ENCODE data around the gene RBM39. TPM values are rescaled to one million over a fixed set of nuclear protein-coding genes. Genes with fewer than 3 reads are reported as not detected.
A peak's percentile ranks its signal among the peaks of the same experiment; 100 is the strongest.
"Not testable (repeated sequence)": the region's sequence is repeated elsewhere in the genome, so short reads cannot be mapped to it uniquely, and the experiment has no call there.

The RBM39 gene
- total RNA-seq, 1 experiment from 2014 or later: 282 TPM

DNA sequence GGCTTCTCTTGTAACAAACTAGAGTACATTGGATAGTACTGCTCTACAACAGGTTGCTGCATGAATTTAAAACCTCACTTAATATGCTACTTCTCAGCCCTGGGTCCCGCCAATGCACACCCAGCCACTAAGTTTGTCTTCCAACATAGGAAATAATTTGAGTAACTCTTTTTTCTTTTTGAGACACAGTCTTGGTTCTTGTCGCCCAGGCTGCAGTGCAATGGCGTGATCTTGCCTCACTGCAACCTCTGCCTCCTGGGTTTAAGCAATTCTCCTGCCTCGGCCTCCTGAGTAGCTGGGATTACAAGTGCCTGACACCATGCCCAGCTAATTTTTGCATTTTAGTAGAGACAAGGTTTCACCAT lies 18.8 kb downstream of the RBM39 start:
- H3K36me3 ChIP-seq (ENCODE audit: control insufficient read depth, insufficient read depth, low read length): peaks cover 40% of the 10 kb centered on the region
- ATAC-seq; in situ Hi-C loops (cut with HindIII; ENCODE audit: low pct_unique_long_range_greater_than_20kb, low sequenced_read_pairs); CTCF ChIA-PET; H3K4me1 ChIP-seq (ENCODE audit: control insufficient read depth, insufficient read depth, low read length); H3K27me3 ChIP-seq (ENCODE audit: control insufficient read depth, insufficient read depth, low read length); H3K9me3 ChIP-seq (ENCODE audit: control insufficient read depth, insufficient read depth, low read depth, low read length); BruUV-seq (replicated peaks); intact Hi-C loops (cut with micrococcal nuclease; ENCODE audit: unreplicated experiment); H3K27ac ChIP-seq (ENCODE audit: low read length); DNase-seq (ENCODE audit: low read depth, low spot score); H3K4me3 ChIP-seq (ENCODE audit: low read depth in 2 of 2, low read length in 2 of 2): not testable (repeated sequence)
- POLR2A ChIA-PET: interaction anchor here (0.6 kb wide), 1 partner anchor 12 kb away, joined by 3 read pairs; no protein-coding TSS in a partner anchor

DNA sequence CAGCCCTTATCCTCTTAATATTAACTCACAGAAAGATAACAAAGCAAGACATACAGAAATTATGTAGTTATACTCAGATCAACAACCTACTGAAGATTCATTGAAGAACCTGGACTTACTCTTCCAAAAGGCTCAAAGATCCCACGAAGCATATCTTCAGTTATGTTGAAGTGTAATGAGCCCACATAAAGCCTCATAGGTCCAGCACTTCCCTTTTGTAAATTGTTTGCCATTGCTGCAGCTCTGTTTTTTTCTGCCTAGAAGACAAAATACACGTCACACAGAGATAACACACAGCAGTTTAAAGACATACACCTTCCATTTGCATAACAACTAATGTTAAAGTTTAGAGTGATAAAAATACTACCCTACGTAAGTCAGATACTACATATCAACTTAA lies 20.4 kb downstream of the RBM39 start:
- Histone ChIP-seq H3K4me3 (ENCODE audit: low read depth in 2 of 2, low read length in 2 of 2) (no peak overlapping the region), H3K27ac (ENCODE audit: low read length) (no peak overlapping the region), H3K9me3 (ENCODE audit: control insufficient read depth, insufficient read depth, low read depth, low read length) (no peaks in the 10 kb centered on the region), H3K27me3 (ENCODE audit: control insufficient read depth, insufficient read depth, low read length) (no peaks in the 10 kb centered on the region), H3K4me1 (ENCODE audit: control insufficient read depth, insufficient read depth, low read length) (no peaks in the 10 kb centered on the region), H3K36me3 (ENCODE audit: control insufficient read depth, insufficient read depth, low read length) (peaks cover 38% of the 10 kb centered on the region)
- no TSS peak for BruUV-seq (replicated peaks)
- in situ Hi-C loops (cut with HindIII; ENCODE audit: low pct_unique_long_range_greater_than_20kb, low sequenced_read_pairs) (no loop called here), intact Hi-C loops (cut with micrococcal nuclease; ENCODE audit: unreplicated experiment) (no loop called here)
- no peak for DNase-seq (ENCODE audit: low read depth, low spot score)
- POLR2A ChIA-PET: no interaction called here
- 0 out of 2 replicates have a peak, but pooled peaks have one; percentile 21 for TF ChIP-seq POLR2AphosphoS5 (IDR thresholded peaks at IDR 0.05; ENCODE audit: low read depth, low read length)
- TF ChIP-seq, protein P1, sequence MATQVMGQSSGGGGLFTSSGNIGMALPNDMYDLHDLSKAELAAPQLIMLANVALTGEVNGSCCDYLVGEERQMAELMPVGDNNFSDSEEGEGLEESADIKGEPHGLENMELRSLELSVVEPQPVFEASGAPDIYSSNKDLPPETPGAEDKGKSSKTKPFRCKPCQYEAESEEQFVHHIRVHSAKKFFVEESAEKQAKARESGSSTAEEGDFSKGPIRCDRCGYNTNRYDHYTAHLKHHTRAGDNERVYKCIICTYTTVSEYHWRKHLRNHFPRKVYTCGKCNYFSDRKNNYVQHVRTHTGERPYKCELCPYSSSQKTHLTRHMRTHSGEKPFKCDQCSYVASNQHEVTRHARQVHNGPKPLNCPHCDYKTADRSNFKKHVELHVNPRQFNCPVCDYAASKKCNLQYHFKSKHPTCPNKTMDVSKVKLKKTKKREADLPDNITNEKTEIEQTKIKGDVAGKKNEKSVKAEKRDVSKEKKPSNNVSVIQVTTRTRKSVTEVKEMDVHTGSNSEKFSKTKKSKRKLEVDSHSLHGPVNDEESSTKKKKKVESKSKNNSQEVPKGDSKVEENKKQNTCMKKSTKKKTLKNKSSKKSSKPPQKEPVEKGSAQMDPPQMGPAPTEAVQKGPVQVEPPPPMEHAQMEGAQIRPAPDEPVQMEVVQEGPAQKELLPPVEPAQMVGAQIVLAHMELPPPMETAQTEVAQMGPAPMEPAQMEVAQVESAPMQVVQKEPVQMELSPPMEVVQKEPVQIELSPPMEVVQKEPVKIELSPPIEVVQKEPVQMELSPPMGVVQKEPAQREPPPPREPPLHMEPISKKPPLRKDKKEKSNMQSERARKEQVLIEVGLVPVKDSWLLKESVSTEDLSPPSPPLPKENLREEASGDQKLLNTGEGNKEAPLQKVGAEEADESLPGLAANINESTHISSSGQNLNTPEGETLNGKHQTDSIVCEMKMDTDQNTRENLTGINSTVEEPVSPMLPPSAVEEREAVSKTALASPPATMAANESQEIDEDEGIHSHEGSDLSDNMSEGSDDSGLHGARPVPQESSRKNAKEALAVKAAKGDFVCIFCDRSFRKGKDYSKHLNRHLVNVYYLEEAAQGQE (IDR thresholded peaks at IDR 0.05; ENCODE audit: insufficient read depth in 1 of 2, low read depth in 2 of 2, low read length in 1 of 2): no peak
- CTCF ChIA-PET: no interaction called here
- ATAC-seq: no peak

DNA sequence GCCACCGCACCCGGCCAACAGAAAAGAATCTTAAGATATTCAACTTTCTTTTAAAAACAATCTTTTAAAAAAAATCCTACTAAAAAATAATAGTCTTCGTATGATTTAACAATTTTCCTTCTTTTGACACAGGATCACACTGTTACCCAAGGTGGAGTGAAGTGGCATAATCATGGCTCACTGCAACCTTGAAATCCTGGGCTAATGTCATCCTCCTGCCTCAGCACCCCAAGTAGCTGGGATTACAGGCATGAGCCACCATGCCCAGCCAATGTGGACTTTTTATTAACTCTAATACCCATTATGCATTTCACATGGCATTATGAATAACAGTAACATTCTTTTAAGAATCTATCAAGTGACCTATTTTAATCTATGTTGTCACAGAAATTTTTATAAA lies 20.8 kb downstream of the RBM39 start:
- TSS peak; percentile 36 for BruUV-seq (replicated peaks)
- H3K9me3 ChIP-seq (ENCODE audit: control insufficient read depth, insufficient read depth, low read depth, low read length): no peaks in the 10 kb centered on the region
- no peak overlapping the region for H3K27ac ChIP-seq (ENCODE audit: low read length)
- ChIA-PET CTCF (no interaction called here), POLR2A (no interaction called here)
- DNase-seq (ENCODE audit: low read depth, low spot score): no peak
- intact Hi-C loops (cut with micrococcal nuclease; ENCODE audit: unreplicated experiment) (no loop called here), in situ Hi-C loops (cut with HindIII; ENCODE audit: low pct_unique_long_range_greater_than_20kb, low sequenced_read_pairs) (no loop called here)
- H3K4me3 ChIP-seq (ENCODE audit: low read depth in 2 of 2, low read length in 2 of 2): no peak overlapping the region
- no peak for ATAC-seq
- no peaks in the 10 kb centered on the region for H3K4me1 ChIP-seq (ENCODE audit: control insufficient read depth, insufficient read depth, low read length)
- H3K36me3 ChIP-seq (ENCODE audit: control insufficient read depth, insufficient read depth, low read length): peaks cover 39% of the 10 kb centered on the region
- no peaks in the 10 kb centered on the region for H3K27me3 ChIP-seq (ENCODE audit: control insufficient read depth, insufficient read depth, low read length)
- TF ChIP-seq, protein P1 (IDR thresholded peaks at IDR 0.05; ENCODE audit: insufficient read depth in 1 of 2, low read depth in 2 of 2, low read length in 1 of 2): no peak
- TF ChIP-seq POLR2AphosphoS5 (IDR thresholded peaks at IDR 0.05; ENCODE audit: low read depth, low read length) (no peak), TCF7L2 (IDR thresholded peaks at IDR 0.05; ENCODE audit: low read depth, low read length) (no peak), SIN3A (IDR thresholded peaks at IDR 0.05; ENCODE audit: borderline replicate concordance, insufficient read depth, low read depth, low read length) (no peak)
- TF ChIP-seq, protein P2, sequence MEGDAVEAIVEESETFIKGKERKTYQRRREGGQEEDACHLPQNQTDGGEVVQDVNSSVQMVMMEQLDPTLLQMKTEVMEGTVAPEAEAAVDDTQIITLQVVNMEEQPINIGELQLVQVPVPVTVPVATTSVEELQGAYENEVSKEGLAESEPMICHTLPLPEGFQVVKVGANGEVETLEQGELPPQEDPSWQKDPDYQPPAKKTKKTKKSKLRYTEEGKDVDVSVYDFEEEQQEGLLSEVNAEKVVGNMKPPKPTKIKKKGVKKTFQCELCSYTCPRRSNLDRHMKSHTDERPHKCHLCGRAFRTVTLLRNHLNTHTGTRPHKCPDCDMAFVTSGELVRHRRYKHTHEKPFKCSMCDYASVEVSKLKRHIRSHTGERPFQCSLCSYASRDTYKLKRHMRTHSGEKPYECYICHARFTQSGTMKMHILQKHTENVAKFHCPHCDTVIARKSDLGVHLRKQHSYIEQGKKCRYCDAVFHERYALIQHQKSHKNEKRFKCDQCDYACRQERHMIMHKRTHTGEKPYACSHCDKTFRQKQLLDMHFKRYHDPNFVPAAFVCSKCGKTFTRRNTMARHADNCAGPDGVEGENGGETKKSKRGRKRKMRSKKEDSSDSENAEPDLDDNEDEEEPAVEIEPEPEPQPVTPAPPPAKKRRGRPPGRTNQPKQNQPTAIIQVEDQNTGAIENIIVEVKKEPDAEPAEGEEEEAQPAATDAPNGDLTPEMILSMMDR (IDR thresholded peaks at IDR 0.05): no peak

All from Panc1 (cell line).